Mucosa of rectum (tissue), 2 donors: ENCODE results near the gene SP6.

Source experiments
- H3K27ac ChIP-seq, 2 donors: one replicate each; pipeline ENCODE4 v1.7.0; 2013; ENCODE audit warnings: inconsistent platforms in 2 of 2, low read depth in 2 of 2, low read length in 2 of 2
- H3K27me3 ChIP-seq, 2 donors: one replicate each; pipeline ENCODE4 v1.7.0; 2013; ENCODE audit warnings: low read length in 2 of 2; ENCODE audit not compliant: control insufficient read depth in 2 of 2, insufficient read depth in 2 of 2
- H3K36me3 ChIP-seq, 2 donors: one replicate each; pipeline ENCODE4 v1.7.0; 2013; ENCODE audit warnings: low read length in 2 of 2; ENCODE audit not compliant: control insufficient read depth in 2 of 2, insufficient read depth in 2 of 2
- H3K4me1 ChIP-seq, 2 donors: one replicate each; pipeline ENCODE4 v1.7.0; 2013; ENCODE audit warnings: low read length in 2 of 2, mild to moderate bottlenecking in 1 of 2; ENCODE audit not compliant: control insufficient read depth in 2 of 2, insufficient read depth in 2 of 2
- H3K4me3 ChIP-seq, 2 donors: one replicate each; pipeline ENCODE4 v1.7.0; 2013; ENCODE audit warnings: low read length in 2 of 2
- H3K9ac ChIP-seq, 2 donors: one replicate each; pipeline ENCODE4 v1.7.0; 2013; ENCODE audit warnings: low read length in 2 of 2, low read depth in 1 of 2, mild to moderate bottlenecking in 1 of 2
- H3K9me3 ChIP-seq, 2 donors: one replicate each; pipeline ENCODE4 v1.7.0; 2013; ENCODE audit warnings: low read length in 2 of 2; ENCODE audit not compliant: control insufficient read depth in 2 of 2
- donor health status: healthy.
- donor health status: Normal muscosa, but diverticular disease.

SP6 gene

DNA sequence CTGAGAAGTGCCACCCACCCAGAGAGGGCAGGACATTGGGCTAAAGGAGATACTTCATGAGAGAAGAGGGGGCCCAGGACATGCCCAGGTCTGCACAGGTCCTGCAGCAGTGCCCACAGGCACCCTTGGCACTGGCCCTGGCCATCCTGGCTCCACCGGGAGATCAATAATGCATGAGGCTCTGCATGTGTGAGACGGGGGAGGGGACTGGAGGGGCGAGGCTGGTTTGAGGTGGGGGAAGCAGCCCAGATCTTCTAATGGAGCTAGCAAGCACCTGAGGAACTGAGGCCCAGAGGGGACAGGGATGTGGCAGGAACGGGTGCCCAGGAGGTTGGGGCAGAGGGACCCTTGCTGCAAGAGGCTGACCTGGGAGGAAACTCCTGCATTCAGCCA is 29.9 kb downstream of the SP6 start:
- peak overlapping the region; percentile 91 for H3K27ac ChIP-seq
- H3K9ac ChIP-seq: peak overlapping the region; percentile 86 to 89
- no peaks in the 10 kb centered on the region for H3K9me3 ChIP-seq
- peaks cover 25 to 27% of the 10 kb centered on the region in 2 donors for H3K4me1 ChIP-seq
- H3K36me3 ChIP-seq: peaks cover 49 to 51% of the 10 kb centered on the region in 2 donors
- no peaks in the 10 kb centered on the region for H3K27me3 ChIP-seq
- peak overlapping the region; percentile 77 to 95 for H3K4me3 ChIP-seq

DNA sequence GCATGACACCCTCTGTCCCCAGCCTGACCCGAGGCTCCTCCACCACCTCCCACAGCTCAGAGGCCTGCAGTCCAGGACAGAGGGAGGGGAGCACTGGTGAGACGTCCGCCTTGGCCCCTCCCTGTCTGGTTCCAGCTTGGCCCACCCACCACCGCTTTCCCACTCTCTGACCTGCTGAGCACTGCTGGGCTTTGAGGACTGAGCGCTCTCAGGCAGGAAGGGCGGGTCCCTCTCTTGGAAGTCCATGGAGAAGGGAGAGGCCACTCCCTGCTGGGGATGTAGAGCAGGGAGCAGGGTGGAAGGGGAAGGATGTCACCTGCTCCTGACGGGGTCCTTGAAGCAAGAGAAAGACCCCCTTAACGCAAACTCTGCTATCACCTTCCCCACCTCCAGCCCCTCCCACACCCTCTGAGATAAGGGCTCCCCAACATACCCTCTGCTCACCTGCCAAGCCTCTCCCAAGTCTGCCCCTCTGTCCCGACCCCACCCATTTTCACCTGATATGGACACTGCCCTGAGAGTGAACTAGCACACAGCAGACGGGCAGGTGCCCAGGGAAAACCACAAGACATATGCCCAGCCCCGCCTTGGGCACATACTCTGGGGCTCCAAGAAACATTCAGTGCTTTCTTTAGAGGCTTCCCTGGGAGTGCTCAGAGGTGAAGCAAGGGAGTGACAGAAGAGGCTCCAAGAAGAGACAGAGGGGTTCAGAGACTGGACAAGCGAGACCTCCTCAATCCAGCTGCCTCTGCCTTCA is 30.8 kb downstream of the SP6 start:
- peak overlapping the region; percentile 86 to 89 for H3K9ac ChIP-seq

DNA sequence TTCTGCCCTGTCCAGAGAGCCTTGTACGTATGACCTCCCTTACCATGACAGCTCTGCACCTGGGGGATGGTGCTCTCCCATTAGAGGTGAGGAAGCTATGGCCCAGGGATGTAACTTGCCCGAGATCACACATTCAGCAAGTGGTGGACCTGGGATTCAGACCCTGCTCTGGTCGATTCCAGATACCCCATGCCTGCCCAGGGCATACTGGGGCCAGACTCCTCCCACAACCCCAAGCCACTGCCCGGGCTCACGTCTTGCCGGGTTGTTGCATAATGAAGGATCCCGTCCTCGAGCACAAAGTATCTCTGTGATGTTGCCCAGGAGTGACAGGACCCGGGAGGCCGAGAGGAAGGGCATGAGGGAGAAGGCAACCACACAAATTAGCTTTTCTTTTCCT is 31.5 kb downstream of the SP6 start:
- H3K9ac ChIP-seq: peak overlapping the region; percentile 8 to 53
- H3K4me1 ChIP-seq: peaks cover 25 to 27% of the 10 kb centered on the region in 2 donors
- no peak overlapping the region for H3K4me3 ChIP-seq
- H3K9me3 ChIP-seq: no peaks in the 10 kb centered on the region
- peak overlapping the region; percentile 91 for H3K27ac ChIP-seq
- H3K36me3 ChIP-seq: peaks cover 59 to 62% of the 10 kb centered on the region in 2 donors
- H3K27me3 ChIP-seq: no peaks in the 10 kb centered on the region

More for the DNA sequence above, 30.8 kb downstream of the SP6 start:
- Histone ChIP-seq H3K9me3 (no peaks in the 10 kb centered on the region), H3K4me3 (peak overlapping the region; percentile 77 to 95), H3K27me3 (no peaks in the 10 kb centered on the region), H3K36me3 (peaks cover 52 to 55% of the 10 kb centered on the region in 2 donors), H3K4me1 (peaks cover 25 to 27% of the 10 kb centered on the region in 2 donors), H3K27ac (peak overlapping the region; percentile 91)

DNA sequence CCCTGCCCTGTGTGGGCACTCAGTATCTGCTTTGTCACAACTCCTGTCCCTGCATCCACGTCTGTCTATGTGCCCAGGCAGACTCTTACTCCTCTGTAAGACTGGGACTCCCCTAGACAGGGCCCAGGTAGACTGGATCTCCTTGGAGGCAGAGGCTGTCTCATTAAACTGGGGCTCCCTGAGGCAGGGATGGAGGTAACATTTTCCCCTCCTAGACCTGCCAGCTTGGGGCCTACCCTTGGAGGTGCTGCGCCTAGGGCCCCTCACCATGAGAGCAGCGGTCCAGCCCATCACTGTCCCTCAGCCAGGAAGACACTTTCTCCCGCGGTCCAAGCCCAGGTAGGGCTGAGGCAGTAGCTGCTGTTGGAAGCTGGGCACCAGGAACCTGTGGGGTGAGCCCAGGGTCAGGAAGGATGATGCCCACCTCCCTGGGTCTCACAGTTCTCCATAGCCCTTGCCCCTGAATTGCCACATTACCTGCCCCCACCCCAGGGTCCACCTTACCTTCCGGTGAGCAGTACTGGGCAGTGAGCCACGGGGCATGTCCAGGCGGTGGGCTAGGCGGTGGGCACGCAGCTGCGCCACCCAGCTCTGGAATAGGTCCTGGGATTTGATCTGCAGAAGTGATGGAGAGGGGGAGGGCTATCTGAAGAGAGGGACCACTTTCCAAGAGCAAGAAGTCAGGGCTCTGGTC is 32.8 kb downstream of the SP6 start:
- Histone ChIP-seq H3K27ac (no peak overlapping the region), H3K36me3 (peaks cover 56 to 59% of the 10 kb centered on the region in 2 donors), H3K27me3 (no peaks in the 10 kb centered on the region), H3K9me3 (no peaks in the 10 kb centered on the region), H3K4me3 (no peak overlapping the region), H3K9ac (no peak overlapping the region), H3K4me1 (peaks cover 25 to 29% of the 10 kb centered on the region in 2 donors)

DNA sequence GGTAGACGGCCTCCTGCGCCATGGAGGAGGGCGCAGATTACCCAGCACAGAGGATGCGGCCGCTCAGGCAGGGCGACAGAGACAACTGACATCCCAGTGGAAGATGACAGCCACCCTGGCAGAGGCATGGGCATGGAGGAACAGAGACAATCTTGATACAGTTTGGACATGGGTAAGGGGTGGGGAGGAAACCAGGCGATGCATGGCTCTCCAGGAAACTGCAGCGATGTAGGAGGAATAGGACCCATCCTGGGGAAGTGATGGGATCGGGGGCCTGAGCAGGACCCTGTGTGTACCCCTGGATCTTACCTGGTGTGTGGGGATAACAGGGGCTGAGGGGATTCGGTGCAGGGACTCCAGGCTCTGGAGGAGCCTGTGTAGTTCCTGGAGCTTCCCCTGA is 34.0 kb downstream of the SP6 start:
- H3K9me3 ChIP-seq: no peaks in the 10 kb centered on the region
- no peak overlapping the region for H3K9ac ChIP-seq
- no peak overlapping the region for H3K27ac ChIP-seq
- peaks cover 22 to 23% of the 10 kb centered on the region in 2 donors for H3K4me1 ChIP-seq
- no peak overlapping the region for H3K4me3 ChIP-seq
- peaks cover 65 to 66% of the 10 kb centered on the region in 2 donors for H3K36me3 ChIP-seq
- H3K27me3 ChIP-seq: no peaks in the 10 kb centered on the region

DNA sequence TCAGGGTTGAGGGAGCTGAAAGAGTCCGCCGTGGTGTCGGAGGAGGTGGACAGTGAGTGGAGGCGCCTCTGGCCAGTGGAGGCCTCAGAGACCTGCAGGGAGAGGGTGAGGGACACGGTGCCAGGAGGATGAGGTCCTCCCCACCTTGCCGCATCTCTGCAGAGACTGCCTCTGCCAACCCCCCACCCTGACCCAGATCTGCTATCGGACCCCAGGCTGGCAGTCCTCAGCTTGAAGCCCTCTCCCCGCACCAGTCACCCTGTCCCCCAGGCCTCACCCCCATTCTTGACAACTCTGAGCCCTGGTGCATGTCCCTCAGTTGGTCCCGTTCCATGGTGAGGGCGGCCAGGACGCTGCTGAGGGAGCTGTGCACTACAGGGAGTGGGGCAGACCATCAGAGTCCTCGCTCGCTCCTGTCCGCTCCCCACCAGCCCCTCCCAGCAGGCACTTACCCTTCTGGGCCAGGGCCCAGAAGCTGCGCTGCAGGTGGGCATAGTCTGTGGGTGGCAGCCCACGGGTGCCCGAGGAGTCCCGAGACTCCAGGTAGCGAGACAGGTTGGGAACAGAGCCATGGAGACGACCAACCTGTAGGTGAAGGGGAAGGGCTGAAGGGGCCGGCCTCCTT is 34.7 kb downstream of the SP6 start:
- Histone ChIP-seq H3K36me3 (peaks cover 68 to 71% of the 10 kb centered on the region in 2 donors), H3K9me3 (no peaks in the 10 kb centered on the region), H3K27me3 (no peaks in the 10 kb centered on the region), H3K27ac (no peak overlapping the region), H3K9ac (no peak overlapping the region), H3K4me1 (peaks cover 26% of the 10 kb centered on the region in 2 donors), H3K4me3 (no peak overlapping the region)

DNA sequence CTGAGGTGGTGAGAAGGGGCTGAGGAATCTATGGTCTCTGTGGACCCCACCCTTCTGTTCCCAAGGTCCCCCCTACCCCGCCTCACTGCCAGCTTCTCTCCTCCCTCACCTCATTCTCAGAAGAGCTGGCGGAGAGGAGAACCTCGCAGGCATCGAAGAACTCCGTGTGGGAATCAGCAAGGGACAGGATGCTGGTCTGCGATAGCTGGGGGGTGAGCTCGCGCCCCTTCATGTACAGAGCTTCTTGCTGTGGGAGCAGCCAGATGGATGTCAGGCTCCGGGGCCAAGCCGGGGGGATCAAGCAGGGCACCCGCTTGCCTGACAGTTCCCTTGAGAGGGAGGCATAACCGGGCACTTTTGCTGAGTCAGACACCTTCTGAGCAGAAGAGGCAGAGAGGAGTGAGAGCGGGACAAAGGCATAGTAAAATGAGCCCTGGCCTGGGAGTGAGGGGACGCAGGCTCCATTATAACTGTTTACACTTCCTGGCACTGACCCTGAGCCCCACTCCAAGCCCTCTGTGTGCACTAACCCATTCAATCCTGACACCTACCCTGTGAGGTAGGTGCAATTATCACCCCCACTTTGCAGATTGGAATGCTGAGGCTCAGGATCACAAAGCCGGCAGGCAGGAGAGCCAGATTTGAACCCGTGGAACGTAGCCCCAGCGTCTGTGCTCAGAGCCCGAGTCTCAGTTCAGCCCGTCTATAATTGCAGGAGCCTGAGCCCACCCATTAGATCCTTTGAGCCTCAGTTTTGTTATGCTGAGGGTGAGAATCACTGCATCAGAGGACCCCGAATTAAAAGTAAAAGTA is 35.7 kb downstream of the SP6 start:
- H3K27ac ChIP-seq: no peak overlapping the region
- H3K36me3 ChIP-seq: peaks cover 70 to 77% of the 10 kb centered on the region in 2 donors
- H3K4me1 ChIP-seq: peaks cover 22 to 26% of the 10 kb centered on the region in 2 donors
- no peaks in the 10 kb centered on the region for H3K9me3 ChIP-seq
- no peak overlapping the region for H3K9ac ChIP-seq
- H3K4me3 ChIP-seq: no peak overlapping the region
- H3K27me3 ChIP-seq: no peaks in the 10 kb centered on the region

DNA sequence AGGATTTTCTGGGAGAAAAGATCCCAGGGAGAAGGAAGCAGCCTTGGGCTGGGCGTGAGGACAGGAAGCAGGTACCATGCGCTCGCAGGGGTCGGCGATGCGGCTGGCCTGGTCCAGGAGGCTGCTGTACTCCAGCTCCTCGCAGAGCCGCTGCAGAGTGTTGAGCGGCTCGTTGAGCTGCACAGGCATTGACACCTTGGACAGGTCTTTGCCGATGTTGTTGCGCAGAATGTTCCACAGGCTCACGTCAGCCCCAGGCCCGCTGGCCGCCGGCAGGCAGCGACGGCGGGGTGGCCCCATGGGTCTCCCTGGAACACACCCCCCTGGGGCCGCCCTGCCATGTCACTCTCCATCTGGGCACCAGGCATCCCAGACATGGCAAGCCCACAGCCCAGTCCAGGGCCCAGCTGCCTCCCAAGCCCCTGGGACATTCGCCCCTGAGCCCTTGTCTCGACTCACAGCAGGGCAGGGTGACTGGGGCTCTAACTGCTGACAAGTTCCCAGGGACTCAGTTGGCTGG is 37.4 kb downstream of the SP6 start:
- no peaks in the 10 kb centered on the region for H3K27me3 ChIP-seq
- H3K36me3 ChIP-seq: peaks cover 75 to 79% of the 10 kb centered on the region in 2 donors
- no peak overlapping the region for H3K9ac ChIP-seq
- no peaks in the 10 kb centered on the region for H3K9me3 ChIP-seq
- no peak overlapping the region for H3K27ac ChIP-seq
- no peak overlapping the region for H3K4me3 ChIP-seq
- H3K4me1 ChIP-seq: peaks cover 23 to 24% of the 10 kb centered on the region in 2 donors

DNA sequence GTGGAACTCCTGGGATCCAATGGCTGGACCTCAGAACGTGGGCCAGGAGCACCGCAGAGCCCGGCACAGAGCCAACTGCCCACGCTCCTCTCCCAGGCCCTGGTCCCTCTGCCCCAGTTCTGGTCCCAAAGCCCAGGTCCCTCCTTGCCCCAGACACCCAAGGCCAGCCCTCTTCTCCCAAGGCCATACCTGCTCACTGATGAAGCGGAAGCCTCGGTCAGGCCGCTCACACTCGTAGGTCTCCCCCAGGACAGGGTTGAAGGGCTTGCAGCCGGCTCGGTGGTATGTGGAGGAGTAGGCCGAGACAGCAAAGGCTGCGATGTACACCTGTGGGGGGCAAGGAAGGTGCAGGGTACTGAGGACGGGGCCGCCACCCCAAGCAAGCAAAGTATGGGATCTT is 37.9 kb downstream of the SP6 start:
- no peaks in the 10 kb centered on the region for H3K27me3 ChIP-seq
- no peaks in the 10 kb centered on the region for H3K9me3 ChIP-seq
- peaks cover 75 to 79% of the 10 kb centered on the region in 2 donors for H3K36me3 ChIP-seq
- H3K9ac ChIP-seq: no peak overlapping the region
- H3K4me3 ChIP-seq: no peak overlapping the region
- peaks cover 23 to 24% of the 10 kb centered on the region in 2 donors for H3K4me1 ChIP-seq
- H3K27ac ChIP-seq: no peak overlapping the region
